Stimulated activated CD8-positive, alpha-beta memory T cell treated with anti-CD3 and anti-CD28 coated beads, Interleukin-7, amount 100 ng/mL, for 24 hours (primary cell): ENCODE data around the gene N4BP2L2.
A peak's percentile ranks its signal among the peaks of the same experiment; 100 is the strongest.

Source experiments
- DNase-seq: peaks from one replicate; pipeline ENCODE4 v3.0.0-alpha.2; 2020; ENCODE audit warnings: low read depth

Gene N4BP2L2

DNA sequence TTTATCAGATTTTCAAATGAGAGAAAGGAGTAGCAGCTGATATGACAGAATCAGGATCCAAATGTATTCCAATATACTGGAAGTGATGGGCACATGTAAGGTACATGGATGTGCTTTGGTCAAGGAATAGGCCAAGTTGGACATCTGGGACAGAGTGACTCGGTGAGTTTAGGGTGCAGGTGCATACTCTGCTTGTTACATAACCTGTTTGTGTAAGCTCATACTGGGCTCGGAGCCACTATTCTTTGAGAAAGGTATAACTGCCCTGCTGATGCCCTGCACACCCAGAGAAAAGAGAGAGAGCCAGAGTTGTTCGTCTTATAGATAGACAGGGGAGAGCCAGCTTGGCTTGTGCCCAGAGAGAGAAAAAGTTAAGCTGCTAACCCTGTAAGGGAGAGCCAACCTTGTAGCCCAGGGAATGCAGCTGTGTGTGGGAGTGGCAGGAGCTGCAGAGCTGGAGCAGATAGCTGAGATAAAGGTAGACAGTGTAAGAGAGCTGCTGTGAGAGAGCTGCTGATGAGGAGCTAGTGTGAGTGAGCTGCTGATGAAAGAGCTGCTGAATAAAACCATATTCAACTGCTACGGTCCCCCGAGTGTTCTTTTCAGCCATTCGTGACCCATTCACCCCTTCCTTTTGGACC lies 70.0 kb downstream of the N4BP2L2 start:
- DNase-seq = no peak

DNA sequence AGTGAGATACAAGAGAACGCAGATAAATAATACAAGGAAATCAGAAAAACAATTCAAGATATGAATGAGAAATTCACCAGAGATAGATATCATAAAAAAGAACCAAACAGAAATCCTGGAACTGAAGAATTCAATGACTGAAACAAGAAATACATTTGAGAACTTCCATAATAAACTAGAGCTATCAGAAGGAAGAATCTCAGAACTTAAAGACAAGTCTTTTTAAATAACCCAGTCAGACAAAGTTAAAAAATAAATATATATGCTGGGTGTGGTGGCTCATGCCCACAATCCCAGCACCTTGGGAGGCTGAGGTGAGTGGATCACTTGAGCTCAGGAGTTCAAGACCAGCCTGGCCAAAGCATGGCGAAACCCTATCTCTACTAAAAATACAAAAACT lies 82.0 kb downstream of the N4BP2L2 start:
- DNase-seq = no peak

DNA sequence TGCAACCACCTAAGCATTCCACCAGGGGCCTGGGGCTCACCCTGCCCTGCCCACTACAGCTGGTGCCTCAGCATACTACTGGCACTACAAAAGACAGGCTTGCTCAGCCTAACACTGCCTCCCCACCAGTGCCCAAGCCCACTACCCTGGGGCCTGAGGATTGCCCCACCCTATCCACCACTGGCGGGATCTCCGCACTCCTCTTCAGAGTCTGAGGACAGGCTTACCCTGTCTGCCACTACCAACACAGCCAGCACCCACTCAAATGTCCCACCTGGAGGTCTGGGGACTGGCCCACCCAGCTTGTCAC lies 83.0 kb downstream of the N4BP2L2 start:
- no peak for DNase-seq

DNA sequence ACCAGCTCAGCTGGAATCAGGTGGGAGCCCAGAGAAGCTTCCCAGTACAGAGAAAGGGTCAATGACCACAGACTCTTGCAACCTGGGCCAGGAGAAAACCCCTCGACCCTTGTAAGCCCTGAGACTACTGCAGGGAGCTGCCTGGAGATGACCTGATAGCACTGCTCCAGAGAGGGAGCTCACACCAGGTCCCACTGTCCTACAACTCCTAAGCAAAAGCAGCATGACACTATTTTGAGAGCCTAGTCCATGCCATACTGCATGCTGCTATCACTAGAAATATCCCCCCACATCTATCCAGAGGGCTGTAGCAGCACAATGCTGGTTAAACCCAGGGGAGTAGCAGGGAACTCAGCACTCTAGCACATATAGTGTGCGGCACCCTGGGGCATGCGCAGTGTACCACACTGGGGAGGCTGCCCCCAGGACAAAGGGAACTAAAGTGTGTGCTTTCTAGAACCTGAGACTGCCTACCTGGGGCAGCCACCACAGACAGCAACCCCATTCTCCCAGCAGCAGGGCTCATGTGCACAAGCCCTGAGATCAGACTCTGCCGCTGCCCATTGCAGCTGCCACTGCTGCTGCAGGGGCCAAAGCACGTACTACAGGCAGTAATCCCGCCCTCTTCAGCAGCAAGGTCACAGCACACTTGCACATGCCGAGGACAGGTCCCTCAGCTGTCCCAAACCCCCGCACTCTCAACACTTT lies 83.6 kb downstream of the N4BP2L2 start:
- DNase-seq = no peak

DNA sequence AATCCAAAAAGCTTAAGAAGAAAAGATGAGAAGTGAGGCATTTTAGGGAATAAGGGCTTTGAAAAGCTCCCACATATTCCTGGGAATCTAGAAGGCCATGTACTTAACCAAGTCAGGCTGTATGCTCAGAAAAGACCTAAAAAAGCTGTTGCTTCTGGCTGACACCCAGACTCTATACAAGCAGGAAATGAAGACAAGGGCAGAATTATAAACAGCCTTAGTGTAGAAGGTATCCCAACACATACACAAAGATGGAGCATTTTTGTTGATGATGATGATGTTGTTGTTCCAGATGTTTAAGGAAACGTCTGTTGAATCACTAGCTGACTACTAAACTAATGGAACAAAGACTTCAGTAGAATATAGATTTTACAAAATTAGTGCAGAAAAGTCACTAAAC lies 84.6 kb downstream of the N4BP2L2 start:
- DNase-seq = no peak

DNA sequence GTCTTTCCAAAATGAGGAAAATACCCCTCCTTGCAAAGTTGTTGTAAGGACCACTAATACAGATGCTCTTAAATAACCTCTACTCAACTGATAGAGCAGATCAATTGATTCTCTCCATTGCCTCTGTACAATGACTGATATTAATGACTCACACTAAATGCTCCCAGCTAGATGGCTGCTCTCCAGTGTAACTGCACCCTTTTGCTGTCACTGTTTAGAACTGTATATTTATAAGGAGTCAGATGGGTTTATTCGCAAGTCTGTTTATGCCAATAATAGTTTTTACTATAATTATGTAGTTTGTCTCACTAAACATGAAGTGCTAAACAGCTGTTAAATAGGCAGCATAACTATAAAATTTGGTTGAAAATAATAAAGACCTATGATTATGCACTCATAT lies 89.6 kb downstream of the N4BP2L2 start:
- DNase-seq = no peak

DNA sequence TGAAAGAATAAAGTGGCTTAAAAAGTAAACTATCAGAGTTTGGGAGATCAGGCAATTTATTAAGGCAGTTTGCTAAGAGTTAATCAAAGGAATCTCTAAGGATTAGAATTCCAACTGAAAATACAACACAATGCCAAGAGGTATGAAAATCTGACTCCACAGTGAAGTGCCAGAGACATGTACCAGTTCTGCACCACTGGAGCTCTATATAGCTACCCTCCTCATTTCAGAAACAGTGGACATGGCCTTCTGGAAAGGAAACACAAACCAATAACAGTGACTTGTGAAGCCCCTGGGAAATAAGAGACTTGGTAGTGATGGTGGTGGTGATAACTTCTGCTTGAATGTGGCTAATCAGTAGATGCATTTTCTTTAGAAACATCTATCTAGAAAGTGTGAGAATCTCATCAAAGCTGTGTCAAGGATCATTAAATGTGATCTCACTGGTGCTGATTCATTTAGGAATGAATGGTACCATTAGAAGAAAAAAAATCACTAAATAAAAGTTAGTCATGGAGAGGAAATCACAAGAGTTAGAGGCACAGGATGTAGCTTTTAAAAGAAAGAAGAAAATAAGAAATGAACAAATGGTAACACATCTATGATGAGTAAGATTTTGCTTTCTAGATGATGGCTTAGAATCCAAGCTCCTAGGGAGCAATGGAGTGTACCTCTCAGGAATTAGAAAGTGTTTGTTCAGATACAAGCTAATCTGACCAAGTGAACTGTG lies 90.5 kb downstream of the N4BP2L2 start:
- no peak for DNase-seq

DNA sequence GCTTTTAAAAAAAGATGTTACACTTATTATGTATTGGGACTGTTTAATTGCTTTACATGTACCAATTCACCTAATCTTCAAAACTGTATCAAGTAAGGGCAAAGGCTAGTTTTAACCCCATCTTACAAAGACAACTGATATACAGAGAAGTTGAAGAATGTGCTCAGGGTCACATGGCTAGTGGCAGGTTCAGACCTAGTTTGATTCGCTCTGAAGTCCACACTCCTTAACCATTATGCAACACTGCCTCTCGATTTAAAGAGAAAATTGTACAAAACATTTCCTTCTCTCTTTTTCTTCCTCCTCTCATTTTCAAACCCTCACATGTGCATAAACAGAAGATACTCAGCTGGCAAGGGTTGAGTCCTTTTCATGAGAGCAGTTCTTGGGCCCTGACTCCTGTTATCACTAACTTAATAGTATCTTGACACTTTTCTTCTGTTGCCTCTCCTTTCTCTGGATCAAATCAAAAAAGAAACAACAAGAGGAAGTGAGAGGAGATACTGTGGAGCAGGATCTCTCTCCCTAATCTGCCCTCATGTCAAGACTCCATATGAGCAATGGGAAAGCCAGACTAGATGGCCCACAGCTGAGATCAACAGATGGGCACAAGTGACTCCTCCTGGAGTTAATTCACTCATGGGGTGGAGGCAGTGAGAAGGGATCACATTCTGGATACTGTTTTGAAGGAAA lies 91.7 kb downstream of the N4BP2L2 start:
- no peak for DNase-seq

DNA sequence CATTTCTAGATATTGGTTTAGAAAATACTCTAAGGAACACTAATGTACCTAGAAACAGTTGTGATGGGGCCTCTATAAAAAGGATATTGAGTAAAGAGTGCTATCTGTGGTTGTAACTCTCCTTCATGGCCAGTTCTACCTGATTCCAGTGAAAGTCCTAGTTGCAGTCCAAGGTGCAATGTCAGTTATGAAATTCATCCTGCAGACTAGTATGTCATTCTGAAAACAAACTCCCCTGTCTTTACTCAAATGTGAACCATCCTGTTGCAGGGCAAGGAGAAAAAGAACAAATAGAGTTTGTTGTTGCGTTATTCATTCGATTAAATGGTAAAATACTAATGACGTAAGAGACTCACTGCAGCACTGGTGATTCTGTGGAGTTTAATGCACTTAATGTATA lies 92.4 kb downstream of the N4BP2L2 start:
- DNase-seq = no peak

DNA sequence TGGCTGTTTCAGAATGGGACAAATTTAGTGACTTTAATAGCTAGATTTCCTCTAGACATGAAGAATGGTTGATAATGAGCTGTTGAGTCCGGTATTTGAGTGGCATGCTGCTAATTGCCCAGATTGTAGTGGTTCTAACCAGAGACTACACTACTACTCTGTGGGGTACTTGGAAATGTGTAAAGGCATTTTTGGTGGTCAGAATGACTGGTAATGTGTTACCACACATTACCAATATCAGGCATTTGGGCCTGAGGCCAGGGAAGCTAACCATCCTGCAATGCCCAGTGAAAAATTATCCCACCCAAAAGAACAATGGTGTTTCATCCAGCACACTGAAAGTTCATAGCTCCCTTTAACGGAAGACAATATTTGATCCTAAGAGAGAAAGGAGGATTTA lies 93.1 kb downstream of the N4BP2L2 start:
- DNase-seq = no peak

DNA sequence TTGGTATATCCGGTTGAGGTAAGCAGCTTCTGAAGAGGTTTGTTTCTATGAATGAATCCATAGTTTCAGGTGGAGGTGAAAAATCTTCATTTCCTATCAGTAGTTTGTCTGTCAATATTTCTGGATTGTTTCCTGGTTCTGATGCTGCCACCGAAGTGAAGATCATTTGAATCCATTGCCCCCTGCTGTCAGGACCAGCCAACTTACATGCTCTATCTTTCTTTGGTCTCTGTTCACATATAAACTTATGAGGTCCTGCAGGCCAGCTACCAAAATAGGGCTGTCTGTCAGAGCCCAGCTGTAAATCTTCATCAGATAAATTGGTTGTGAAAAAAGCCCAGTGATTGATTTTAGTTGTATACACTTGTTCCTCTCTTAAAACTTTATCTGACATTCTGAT lies 95.5 kb downstream of the N4BP2L2 start:
- DNase-seq = no peak

DNA sequence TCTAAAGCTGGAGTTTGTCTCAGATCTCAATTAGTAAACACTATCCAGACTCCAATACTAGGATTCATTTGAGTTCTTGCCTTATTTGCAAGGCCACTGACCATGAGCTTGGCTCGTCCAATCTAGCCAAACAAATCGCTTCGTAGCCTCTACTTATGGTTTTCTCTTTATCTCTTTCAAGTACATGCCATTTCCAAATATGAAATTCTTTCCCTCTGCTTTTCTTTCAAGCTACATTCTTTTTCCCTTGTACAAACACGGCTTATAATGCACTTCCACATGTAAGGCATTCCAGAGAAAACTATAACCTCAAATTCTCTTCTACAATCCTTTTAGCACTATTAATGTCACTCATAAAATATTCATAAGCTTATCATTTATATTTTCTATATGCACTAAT lies 99.7 kb downstream of the N4BP2L2 start:
- DNase-seq = no peak

DNA sequence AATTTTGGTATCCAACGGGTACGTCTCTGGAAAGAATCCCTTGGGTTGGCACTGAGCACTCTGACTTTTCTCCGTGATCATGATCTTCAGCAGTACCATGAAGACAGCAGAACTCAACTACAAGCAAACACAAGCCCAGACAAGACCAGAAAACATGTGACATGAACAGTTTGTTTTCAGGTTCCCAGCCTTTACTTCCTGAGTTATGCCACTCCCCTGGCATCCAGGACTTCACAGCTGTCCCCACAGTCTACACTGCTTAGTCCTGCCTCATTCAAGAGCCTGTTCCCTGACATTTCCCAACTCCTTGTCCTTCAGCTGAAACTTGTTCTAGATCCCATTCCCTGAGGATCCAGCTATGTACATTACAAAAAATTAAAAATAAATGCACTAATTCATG lies 105.7 kb downstream of the N4BP2L2 start:
- DNase-seq = no peak

DNA sequence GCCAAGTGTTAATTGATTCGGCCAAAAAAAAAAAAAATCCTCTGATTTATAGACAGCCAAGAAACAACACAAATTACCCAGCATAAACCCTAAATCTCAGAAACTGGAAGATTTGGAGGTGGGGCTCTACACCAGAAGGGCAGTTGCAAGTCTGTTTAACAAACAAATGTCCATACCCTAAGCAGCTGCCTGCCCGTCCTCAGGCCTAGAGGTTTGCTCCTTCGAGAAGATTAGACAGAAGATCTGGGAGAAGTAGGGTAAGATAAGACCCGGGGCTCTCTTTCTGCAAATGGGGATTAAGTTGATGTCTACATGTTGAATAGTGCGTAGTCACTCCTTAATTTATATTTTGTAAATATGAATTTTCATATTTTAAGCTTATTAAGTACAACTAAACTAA lies 107.2 kb downstream of the N4BP2L2 start:
- no peak for DNase-seq

DNA sequence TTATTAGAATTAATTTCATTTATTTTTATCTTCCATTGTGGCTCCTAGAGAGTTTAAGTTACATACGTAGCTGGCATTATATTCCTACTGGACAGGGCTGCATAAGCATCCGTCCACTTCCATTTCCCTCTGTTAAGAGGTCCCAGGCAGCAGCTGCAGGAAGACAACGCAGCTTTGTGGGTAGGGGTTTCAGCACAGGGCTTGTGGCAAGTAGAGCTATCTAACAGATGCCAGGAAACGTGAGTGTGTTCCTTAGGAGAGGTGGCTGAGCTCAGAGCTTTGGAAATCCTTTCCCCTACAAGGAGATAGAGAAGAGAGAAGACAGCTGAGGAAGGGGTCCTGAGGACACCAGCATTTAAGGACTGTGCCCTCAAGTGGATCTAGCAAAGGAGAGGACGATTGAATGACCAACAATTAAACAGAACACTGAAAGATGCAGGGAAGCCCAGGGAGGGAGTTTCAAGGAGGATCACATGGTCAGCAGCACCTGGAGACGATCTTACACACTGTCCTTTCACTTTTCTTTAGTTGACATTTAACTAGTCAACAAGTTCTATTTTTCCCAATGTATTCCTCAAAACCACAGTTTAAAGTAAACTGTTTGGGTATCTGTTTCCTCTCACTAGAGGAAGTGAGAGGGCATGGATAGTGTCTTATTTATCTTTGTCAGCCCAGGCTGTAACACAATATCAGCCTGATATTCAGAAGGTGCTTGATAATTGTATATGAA lies 108.4 kb downstream of the N4BP2L2 start:
- no peak for DNase-seq

DNA sequence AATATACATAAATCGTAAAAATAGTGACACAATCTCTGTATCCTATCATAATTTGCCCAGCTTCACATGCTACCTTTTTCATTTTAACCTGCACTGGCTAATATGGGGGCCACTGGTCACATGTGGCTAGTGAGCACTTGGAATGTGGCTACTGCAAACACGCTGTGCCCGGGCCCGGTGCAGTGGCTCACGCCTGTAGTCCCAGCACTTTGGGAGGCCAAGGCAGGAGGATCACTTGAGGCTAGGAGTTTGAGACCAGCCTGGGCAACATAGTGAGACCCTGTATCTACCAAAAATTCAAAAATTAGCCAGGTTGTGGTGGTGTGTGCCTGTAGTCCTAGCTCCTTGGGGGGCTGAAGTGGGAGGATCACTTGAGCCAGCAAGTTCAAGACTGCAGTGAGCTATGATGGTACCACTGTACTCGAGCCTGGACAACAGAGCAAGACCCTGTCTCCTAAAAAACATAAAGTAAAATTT lies 109.1 kb downstream of the N4BP2L2 start:
- DNase-seq = no peak

DNA sequence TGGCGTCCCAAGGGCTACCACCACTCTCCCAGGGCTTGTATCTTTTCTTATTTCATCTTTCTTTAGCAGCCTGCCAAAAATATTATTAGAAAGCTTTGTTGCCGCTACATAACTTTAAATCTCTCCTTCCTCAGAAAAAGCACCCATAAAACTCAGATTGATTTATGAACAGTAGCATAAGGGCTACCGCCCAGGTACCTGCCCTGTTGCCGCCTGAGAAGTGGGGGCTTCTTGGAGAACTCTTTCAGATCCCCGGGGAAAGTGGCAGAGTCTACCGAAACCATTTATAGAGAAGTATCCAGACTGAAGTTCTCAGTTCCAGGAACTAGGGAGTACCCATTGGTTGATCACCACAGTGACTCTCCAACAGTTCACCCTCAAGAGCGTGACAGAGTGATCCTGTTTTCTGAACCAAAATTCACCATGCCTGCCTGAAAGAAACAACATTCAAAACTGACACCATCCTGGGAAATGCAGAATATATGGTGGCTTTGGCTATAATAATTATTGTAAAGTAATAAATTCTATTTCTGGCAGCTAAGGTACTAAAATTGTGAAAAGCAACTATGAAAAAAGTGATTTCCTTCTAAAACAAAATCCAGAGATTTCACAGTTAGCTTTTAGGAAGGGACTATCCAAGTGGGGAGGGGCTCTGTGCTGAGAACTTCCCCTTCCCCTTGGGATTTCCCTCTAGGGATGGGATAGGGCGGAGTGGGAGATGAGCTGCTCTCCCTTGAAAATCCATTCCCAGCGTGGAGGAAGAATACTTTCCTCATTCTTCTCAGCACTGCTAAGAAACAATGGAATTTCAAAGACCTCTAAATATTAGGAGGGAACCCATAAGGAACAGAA lies 109.8 kb downstream of the N4BP2L2 start:
- DNase-seq = no peak

DNA sequence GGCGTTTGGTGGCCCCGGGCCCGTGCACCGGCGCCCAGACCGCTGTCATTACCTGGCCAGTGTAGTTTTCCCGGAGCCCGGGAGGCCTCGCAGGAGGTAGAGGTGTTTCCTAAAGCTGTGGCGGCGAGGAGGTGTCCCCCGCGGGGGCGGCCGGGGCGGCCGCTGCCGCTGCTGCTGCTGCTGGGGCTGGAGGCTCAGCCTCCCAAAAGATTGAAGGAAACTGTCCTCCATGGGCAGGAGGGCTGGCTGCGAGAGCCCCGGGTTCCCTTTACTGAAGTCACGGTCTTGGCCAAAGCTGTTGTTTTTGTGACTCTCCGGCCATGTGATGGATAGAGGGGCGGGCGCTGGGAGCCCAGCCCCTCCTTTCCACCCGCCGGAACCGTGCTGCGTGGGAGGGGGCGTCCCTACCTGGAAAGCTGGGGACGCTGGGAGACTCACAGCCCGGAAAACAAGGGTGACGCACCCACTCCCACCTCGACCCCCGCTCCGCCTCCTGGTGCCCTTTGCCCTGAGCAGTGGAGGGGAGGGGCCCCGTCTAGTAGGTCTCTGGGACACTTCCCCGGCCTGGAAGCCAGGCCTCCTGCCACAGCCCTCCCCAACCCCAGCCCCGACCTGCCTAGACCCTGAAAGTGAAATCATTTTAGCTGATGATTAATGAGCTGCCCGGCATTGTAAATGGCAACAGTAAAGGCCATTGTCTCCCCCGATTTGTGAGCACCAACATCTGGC lies 110.6 kb downstream of the N4BP2L2 start, which contains the start of gene N4BP2L1:
Gene N4BP2L1, minus strand, starts transcription at position 279 of the 729 bp plus-strand sequence. Its CDS starts 48 bp downstream, at position 231.
- peak; percentile 63 for DNase-seq

DNA sequence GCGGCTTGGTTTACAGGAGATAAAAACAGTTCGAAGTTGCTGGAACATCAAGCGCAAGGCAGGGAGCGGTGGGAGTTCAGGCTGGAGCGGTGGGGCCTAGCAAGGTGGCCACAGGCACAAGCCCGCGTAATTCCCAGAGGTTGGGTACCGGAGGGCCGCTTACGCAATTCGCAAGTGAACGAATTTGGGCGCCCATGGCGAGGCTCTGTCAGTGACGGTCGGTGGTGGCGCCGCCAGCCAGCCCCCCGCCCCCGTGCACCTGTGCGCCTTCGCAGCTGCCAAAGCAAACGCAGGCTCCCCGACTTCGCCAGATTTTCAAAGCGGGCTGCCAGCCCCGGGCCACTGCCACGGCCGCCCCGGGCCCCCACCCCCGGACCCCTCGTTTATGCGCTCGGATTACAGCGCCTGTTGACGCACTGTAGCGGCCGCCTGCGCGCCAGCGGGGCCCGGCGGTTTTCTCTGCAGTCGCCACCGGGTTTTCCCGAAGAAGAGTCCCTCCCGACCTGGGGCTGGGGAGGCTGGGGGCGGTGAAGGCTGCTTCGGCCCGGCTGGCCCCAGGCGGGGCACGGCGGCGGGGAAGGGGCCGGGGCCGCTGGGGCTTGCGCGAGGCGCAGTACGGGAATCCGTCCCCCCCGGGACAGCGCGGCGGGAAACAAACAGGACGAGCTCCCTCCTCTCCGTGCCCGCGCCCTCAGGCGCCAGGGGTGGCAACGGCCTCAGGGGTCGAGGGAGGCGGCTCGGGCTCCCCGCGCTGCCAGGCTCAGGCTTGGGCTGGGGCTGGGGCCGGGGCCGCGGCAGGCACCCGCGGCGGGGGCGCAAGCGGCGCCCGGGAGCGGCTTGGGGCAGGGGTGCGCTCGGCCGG lies 111.4 kb downstream of the N4BP2L2 start:
- peak; percentile 18 for DNase-seq
